ENCODE data around the gene EDEM3.

GRCh38 chr1:184677344-184677743, 77.3 kb downstream of the EDEM3 start:
- TF ChIP-seq BACH1 (tag; IDR thresholded peaks at IDR 0.05) (no peak), NR3C1 (CRISPR knock-in tag; IDR thresholded peaks at IDR 0.05) (no peak), NR2F6 (CRISPR knock-in tag; IDR thresholded peaks at IDR 0.05) (no peak), MAX (CRISPR knock-in tag; IDR thresholded peaks at IDR 0.05) (no peak), CSDE1 (IDR thresholded peaks at IDR 0.05) (no peak), ZNF395 (CRISPR knock-in tag; IDR thresholded peaks at IDR 0.05) (no peak), PBX2 (CRISPR knock-in tag; IDR thresholded peaks at IDR 0.05; ENCODE audit: low read depth) (no peak), PBX2 (tag; conservative IDR thresholded peaks at IDR 0.05; ENCODE audit: low read depth) (no peak), SFPQ (IDR thresholded peaks at IDR 0.05; ENCODE audit: low read depth, low read length) (no peak), EP300 (IDR thresholded peaks at IDR 0.05; ENCODE audit: low read length) (no peak), POLR2A (conservative IDR thresholded peaks at IDR 0.05) (no peak), SP2 (IDR thresholded peaks at IDR 0.05; ENCODE audit: extremely low read depth, low read depth, low read length, poor library complexity, severe bottlenecking) (no peak)

All from K562 (cell line).